Muscle layer of colon (tissue), 2 donors: ENCODE data around the gene CBX2.
A peak's percentile ranks its signal among the peaks of the same experiment; 100 is the strongest.

Experiments
- H3K27ac ChIP-seq: one replicate; pipeline ENCODE4 v1.7.0; 2013; ENCODE audit warnings: low read depth, mild to moderate bottlenecking, low read length, moderate library complexity
- H3K27me3 ChIP-seq, 2 donors: one replicate each; pipeline ENCODE4 v1.7.0; 2013; ENCODE audit warnings: low read length in 2 of 2, mild to moderate bottlenecking in 2 of 2; ENCODE audit not compliant: insufficient read depth in 2 of 2, control insufficient read depth in 1 of 2
- H3K36me3 ChIP-seq: one replicate; pipeline ENCODE4 v1.7.0; 2013; ENCODE audit warnings: mild to moderate bottlenecking, low read length; ENCODE audit not compliant: insufficient read depth
- H3K4me1 ChIP-seq: one replicate; pipeline ENCODE4 v1.7.0; 2013; ENCODE audit warnings: mild to moderate bottlenecking, low read length; ENCODE audit not compliant: insufficient read depth
- H3K4me3 ChIP-seq, 2 donors: one replicate each; pipeline ENCODE4 v1.7.0; 2013; ENCODE audit warnings: low read length in 2 of 2, low read depth in 1 of 2, mild to moderate bottlenecking in 1 of 2, moderate library complexity in 1 of 2
- H3K9ac ChIP-seq: one replicate; pipeline ENCODE4 v1.7.0; 2013; ENCODE audit warnings: low read length
- H3K9me3 ChIP-seq: one replicate; pipeline ENCODE4 v1.7.0; 2013; ENCODE audit warnings: mild to moderate bottlenecking, low read length
- donor health status: abdominal sarcoma.
- donor health status: Adenocarcinoma of cecum.

The CBX2 gene

DNA sequence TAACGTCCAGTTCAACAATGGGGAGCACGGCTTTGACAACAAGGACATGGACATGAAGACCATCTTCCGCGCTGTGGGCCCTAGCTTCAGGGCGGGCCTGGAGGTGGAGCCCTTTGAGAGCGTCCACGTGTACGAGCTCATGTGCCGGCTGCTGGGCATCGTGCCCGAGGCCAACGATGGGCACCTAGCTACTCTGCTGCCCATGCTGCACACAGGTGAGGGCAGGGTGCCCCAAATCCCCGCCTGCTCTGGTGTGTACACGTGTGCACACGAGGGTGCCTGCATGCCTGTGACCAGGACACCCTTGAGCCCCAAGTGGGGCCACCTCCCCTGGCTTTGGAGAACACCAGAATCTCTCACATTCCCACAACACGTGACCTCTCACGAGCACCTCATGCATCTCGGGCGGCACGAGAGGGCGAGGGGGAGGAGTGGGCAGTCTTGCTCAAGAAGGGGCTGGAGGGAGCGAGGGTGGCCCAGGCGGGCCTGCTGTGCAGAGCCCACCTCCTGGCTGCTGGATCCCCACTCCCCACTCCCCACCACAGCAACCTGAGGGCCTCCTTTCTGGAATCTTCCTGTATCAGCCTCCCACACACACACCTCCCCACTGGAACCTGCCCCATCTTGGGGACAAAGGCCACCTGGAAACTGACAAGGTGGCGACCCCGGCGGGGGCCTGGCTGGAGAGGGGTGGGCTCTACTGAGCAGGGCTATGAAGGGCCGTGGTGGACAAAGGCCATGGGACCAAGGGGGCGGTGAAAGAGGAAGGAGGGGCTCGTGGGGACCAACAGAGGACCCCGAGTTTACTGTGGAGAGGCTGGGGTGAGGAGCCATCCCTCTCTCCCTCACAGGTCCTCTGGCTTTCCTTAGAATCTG, 40.7 kb upstream of the CBX2 start:
- Histone ChIP-seq H3K9ac (no peak overlapping the region), H3K4me1 (peaks cover 3% of the 10 kb centered on the region), H3K27me3 (peaks cover 0 to 20% of the 10 kb centered on the region in 2 donors), H3K4me3 (no peak overlapping the region), H3K9me3 (no peaks in the 10 kb centered on the region), H3K27ac (no peak overlapping the region), H3K36me3 (no peaks in the 10 kb centered on the region)

DNA sequence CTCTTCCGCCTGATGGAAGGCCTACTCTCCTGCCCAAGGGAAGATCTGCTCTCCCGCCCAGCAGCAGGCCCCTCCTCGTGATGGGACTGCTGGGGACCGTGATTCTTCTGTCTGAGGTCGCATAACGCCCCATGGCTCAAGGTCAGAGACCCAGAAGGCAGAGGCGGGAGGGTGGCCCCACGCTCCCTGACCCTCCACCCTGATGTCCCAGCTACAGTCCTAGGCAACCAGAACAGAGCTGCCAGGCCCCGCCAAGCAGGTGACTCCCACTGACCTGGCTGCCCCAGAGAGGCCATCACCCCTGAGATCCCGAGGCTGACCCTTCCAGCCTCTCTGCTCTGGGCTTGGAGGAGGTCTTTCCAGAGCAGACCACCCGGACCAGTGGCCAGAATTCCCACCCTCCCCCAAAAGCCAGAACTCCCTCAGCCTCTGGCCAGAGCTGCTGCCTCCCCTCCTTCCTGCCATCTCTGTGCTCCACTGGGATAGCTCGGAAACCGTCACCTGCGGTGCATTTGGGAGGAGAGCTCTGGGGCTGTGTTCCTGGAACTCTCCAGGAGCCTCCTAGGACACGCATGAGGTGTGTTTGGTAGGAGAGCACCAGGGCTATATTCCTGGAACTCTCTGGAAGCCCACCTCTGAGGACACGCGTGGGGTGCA, 39.9 kb upstream of the CBX2 start:
- no peaks in the 10 kb centered on the region for H3K36me3 ChIP-seq
- H3K4me3 ChIP-seq, result no peak overlapping the region
- peaks cover 0 to 28% of the 10 kb centered on the region in 2 donors for H3K27me3 ChIP-seq
- no peaks in the 10 kb centered on the region for H3K9me3 ChIP-seq
- no peak overlapping the region for H3K9ac ChIP-seq
- H3K4me1 ChIP-seq, result peaks cover 4% of the 10 kb centered on the region
- H3K27ac ChIP-seq, result no peak overlapping the region

DNA sequence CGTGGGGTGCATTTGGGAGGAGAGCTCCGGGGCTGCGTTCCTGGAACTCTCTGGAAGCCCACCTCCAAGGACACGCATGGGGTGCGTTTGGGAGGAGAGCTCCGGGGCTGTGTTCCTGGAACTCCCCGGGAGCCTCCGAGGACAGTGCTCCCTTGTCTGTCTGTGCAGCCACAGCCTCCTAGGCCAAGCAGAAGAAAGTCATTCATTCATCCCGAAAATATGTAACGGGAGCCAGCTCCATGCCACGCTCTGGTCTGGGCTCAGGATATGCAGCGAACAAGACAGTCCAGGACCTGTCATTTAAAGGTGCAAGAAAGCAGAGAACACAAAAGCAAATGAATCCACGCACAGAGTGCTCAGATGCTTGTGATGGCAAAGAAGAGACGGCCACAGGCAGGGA, 39.3 kb upstream of the CBX2 start:
- no peak overlapping the region for H3K4me3 ChIP-seq
- no peaks in the 10 kb centered on the region for H3K9me3 ChIP-seq
- H3K4me1 ChIP-seq, result peaks cover 4% of the 10 kb centered on the region
- no peaks in the 10 kb centered on the region for H3K36me3 ChIP-seq
- peaks cover 0 to 30% of the 10 kb centered on the region in 2 donors for H3K27me3 ChIP-seq
- H3K27ac ChIP-seq, result no peak overlapping the region
- no peak overlapping the region for H3K9ac ChIP-seq

DNA sequence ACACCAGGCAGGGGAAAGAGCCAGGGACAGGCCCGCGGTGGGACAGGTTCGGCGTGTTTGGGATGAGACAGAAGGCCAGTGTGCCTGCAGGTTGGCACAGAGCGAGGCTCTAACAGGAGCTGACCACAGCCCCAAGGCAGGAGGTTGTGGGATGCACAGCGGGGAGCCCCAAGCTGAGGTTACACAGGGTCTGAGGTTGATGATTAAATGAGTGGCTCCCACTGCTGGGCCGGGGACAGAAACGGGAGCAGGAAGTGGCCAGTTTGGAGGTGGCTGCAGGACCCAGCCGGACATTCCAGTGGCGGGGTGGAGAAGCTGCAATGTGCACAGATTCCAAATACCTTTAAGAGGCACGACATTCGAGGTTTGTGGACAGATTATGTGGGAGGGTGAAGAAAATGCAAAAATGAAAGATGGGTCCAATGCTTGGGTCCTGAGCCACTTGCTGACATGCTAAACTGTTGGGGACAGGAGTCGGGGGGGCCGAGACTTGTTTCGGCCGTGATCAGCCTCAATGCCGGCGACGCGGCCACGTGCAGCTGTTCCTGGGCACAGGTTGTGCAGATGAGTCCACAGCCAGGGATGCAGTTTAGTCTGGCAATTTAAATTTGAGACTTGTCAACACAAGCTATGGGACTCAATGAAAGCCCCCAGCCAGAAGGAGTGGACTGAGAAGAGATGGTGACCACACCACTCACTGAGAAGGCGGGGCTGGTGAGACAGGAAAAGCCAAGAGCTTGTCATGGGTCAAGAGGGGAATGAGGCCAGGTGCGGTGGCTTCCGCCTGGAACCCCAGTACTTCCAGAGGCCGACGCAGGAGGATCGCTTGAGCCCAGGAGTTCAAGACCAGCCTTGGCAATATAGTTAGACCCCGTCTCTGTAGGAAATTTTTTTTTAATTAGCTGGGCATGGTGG, 38.5 kb upstream of the CBX2 start:
- no peak overlapping the region for H3K9ac ChIP-seq
- H3K9me3 ChIP-seq, result no peaks in the 10 kb centered on the region
- peaks cover 4% of the 10 kb centered on the region for H3K4me1 ChIP-seq
- H3K27ac ChIP-seq, result no peak overlapping the region
- H3K36me3 ChIP-seq, result no peaks in the 10 kb centered on the region
- peaks cover 0 to 30% of the 10 kb centered on the region in 2 donors for H3K27me3 ChIP-seq
- no peak overlapping the region for H3K4me3 ChIP-seq

DNA sequence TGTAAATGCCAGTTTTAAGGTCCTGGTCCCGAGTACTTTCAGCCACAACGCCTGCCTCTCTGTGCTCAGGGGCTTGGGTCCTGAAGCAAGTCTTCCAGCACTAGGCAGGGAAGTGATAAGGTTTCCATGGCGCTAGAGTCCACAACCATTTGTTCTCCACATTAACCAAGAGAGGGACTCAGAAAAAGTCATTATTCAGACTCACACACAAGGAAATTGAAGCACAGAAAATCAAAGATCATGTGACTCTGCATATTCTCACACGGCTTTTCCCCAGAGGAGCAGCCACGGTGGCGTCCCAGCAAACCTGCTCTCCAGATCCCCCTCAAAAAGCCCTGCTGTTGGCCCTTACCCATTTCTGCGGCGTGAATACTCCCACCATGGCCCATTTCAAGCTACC, 37.5 kb upstream of the CBX2 start:
- peaks cover 4% of the 10 kb centered on the region for H3K4me1 ChIP-seq
- peaks cover 0 to 30% of the 10 kb centered on the region in 2 donors for H3K27me3 ChIP-seq
- no peaks in the 10 kb centered on the region for H3K9me3 ChIP-seq
- H3K4me3 ChIP-seq, result no peak overlapping the region
- H3K9ac ChIP-seq, result no peak overlapping the region
- H3K36me3 ChIP-seq, result no peaks in the 10 kb centered on the region
- H3K27ac ChIP-seq, result no peak overlapping the region

DNA sequence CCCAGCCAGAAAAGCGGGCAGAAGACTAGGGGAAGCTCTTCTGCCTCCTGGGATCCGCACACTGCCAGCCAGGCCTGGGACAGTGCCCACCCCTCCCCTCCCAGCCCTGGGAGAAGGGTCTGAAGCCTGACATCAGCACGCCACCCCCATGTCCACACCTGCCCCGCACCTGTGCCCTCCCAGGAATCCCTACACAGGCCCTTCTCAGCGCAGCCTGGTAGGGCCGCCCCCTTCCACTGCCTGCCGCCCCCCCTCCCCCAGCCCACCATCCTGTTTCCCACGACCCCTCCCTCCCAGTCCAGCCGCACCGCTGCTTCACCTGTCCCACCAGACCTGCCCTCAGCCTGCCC, 36.6 kb upstream of the CBX2 start:
- no peaks in the 10 kb centered on the region for H3K9me3 ChIP-seq
- H3K4me1 ChIP-seq, result peaks cover 4% of the 10 kb centered on the region
- no peaks in the 10 kb centered on the region for H3K36me3 ChIP-seq
- H3K9ac ChIP-seq, result no peak overlapping the region
- no peak overlapping the region for H3K4me3 ChIP-seq
- peaks cover 2 to 30% of the 10 kb centered on the region in 2 donors for H3K27me3 ChIP-seq
- H3K27ac ChIP-seq, result no peak overlapping the region

DNA sequence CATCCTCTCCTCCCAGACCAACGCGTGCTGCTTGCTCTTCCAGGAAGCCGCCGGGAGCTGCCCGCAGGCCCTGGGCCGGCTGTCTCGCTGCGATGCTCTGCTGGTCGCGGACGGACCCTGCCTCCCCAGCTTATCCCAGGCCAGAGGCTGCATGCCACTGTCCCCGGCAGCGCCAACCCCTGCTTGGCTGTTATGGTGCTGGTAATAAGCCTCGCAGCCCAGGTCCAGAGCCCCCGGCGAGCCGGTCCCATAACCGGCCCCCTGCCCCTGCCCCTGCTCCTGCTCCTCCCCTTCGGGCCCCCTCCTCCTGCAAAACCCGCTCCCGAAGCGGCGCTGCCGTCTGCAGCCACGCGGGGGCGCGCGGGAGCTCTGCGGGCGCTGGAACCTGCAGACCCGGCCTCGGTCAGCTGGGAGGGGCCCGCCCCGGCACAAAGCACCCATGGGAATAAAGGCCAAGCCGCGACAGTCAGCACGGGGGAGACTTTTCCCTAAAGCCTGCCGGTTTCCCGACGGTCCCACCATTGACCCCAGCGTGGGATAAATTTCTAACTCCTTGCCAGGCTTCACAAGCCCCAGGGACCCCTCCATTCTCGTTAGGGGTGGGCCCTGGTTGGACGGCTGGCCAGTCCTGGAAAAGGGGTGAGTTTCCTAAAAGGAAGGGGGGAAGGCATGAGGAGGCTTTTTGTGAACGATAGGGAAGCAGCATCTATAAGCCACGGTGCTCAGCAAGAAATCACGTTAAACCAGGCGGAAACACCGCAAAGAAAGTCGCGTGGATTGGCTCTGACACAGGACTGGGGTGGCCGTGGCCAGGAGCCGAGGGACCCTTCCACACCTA, 36.0 kb upstream of the CBX2 start:
- H3K4me3 ChIP-seq, result peak overlapping the region in 1 of 2 donors; percentile 22
- H3K27ac ChIP-seq, result no peak overlapping the region
- peaks cover 4% of the 10 kb centered on the region for H3K4me1 ChIP-seq

DNA sequence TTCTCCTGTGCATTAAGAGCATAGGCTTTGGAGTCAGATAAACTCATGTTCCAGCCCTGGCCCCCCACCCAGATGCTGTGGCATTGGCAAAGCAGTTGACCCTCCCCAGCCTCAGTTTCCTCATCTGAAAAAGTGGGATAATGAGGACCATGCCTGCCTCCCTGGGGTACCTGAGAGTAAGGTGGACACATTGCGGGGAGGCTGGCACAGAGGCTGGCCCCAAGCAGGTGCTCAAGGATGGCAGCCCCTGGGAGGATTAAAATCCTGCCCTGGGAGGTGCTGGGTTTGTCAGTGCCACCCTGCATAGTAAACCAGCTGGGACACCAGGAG, 35.4 kb upstream of the CBX2 start:
- Histone ChIP-seq H3K4me1 (peaks cover 4% of the 10 kb centered on the region), H3K4me3 (no peak overlapping the region), H3K9ac (no peak overlapping the region), H3K9me3 (no peaks in the 10 kb centered on the region), H3K27me3 (peaks cover 11 to 42% of the 10 kb centered on the region in 2 donors), H3K36me3 (no peaks in the 10 kb centered on the region), H3K27ac (no peak overlapping the region)

More for the DNA sequence above, 36.0 kb upstream of the CBX2 start:
- peaks cover 7 to 36% of the 10 kb centered on the region in 2 donors for H3K27me3 ChIP-seq
- no peaks in the 10 kb centered on the region for H3K9me3 ChIP-seq
- H3K9ac ChIP-seq, result no peak overlapping the region
- H3K36me3 ChIP-seq, result no peaks in the 10 kb centered on the region

DNA sequence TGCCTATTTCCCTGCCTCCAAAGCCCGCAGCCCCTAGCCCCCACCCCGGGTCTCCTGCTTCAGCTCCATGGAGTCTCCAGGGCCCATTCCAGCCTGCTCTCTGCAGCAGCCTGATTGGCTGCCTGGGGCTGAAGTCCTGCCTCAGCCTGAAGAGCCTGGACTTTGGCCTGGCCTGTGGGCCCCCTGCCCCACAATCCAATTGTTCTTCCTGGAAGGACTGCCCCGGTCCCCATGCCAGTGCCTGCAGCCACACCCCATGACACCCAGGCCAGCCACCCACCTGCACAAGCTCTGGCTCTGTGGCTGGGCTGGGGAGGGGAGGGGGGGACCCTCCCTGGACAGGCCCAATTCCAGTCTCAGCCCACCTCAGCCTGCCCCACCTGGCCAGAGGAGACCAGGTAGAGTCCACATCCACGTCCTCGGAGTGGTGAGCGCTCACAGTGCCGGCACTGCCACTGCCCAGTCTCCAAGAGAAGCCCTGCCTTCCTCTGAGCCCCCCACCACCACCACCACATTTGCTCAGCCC, 34.9 kb upstream of the CBX2 start:
- Histone ChIP-seq H3K27ac (no peak overlapping the region), H3K9me3 (no peaks in the 10 kb centered on the region), H3K36me3 (no peaks in the 10 kb centered on the region), H3K27me3 (peaks cover 16 to 43% of the 10 kb centered on the region in 2 donors), H3K9ac (no peak overlapping the region), H3K4me1 (peaks cover 4% of the 10 kb centered on the region), H3K4me3 (no peak overlapping the region)

DNA sequence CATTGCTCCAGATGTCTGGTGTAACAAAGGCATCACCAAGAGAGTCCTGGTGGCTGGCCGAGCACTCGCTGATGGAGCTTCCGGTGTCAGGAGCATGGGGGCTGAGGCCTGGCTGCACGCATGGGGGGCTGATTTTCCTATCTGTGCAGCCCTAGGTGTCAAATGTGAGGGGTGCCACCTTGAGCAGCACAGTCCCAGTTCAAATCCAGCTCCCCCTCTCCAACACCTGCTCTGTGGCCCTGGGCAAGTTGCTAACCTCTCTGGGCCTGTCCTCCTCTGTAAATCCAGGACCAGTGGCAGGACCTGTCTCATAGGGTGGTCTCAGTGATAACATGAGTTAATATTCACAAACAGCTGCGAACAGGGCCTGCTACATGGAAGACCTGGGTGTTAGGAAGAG, 34.3 kb upstream of the CBX2 start:
- Histone ChIP-seq H3K27me3 (peaks cover 18 to 47% of the 10 kb centered on the region in 2 donors), H3K9me3 (no peaks in the 10 kb centered on the region), H3K36me3 (no peaks in the 10 kb centered on the region), H3K27ac (no peak overlapping the region), H3K9ac (no peak overlapping the region), H3K4me1 (peaks cover 4% of the 10 kb centered on the region), H3K4me3 (no peak overlapping the region)
